Keratinocyte (primary cell): ENCODE data around the gene NBEAL2. TPM values are rescaled to one million over a fixed set of nuclear protein-coding genes. Genes with fewer than 3 reads are reported as not detected.

Source experiments
- DNase-seq: peaks from one replicate; pipeline ENCODE4 v3.0.0-alpha.2; 2011; ENCODE audit warnings: low read depth, missing footprints, low spot score
- FAIRE-seq: peaks from 2 replicates; lab custom pipeline; 2011; peaks lifted over from hg19 to GRCh38; lab: Jason Lieb, UNC
- H2AFZ ChIP-seq: 2 replicates; pipeline ENCODE4 v1.6.0; 2012; ENCODE audit warnings: low read length, control low read depth, inconsistent platforms; ENCODE audit not compliant: control insufficient read depth
- H3K27ac ChIP-seq: 2 replicates; pipeline ENCODE4 v1.5.1; 2011; ENCODE audit warnings: low read length; ENCODE audit not compliant: control insufficient read depth, insufficient read depth
- H3K27me3 ChIP-seq: 3 replicates; pipeline ENCODE4 v1.6.0; 2011; ENCODE audit warnings: low read length; ENCODE audit not compliant: control insufficient read depth, insufficient read depth; ENCODE audit errors: extremely low read depth
- H3K36me3 ChIP-seq, 2 experiments: 2 replicates in 1 of 2; 3 replicates in 1 of 2; pipeline ENCODE4 v1.5.1; 2011; ENCODE audit warnings: low read length in 2 of 2, mild to moderate bottlenecking in 1 of 2; ENCODE audit not compliant: control insufficient read depth in 2 of 2, insufficient read depth in 2 of 2; ENCODE audit errors: extremely low read depth in 1 of 2
- H3K4me1 ChIP-seq: 3 replicates; pipeline ENCODE4 v1.5.1; 2011; ENCODE audit warnings: low read length; ENCODE audit not compliant: control insufficient read depth, insufficient read depth; ENCODE audit errors: extremely low read depth
- H3K4me2 ChIP-seq: 3 replicates; pipeline ENCODE4 v1.6.0; 2011; ENCODE audit warnings: low read depth, low read length; ENCODE audit not compliant: control insufficient read depth, insufficient read depth; ENCODE audit errors: extremely low read depth
- H3K4me3 ChIP-seq, 3 experiments: fragments of 200-600 bp in 1 of 3; sonication (generic) in 1 of 3; 2 replicates in 2 of 3; 3 replicates in 1 of 3; pipeline ENCODE4 v1.5.1; 2011 to 2016; ENCODE audit warnings: low read length in 3 of 3, mild to moderate bottlenecking in 3 of 3, control low read depth in 2 of 3, inconsistent platforms in 1 of 3, low read depth in 1 of 3, mixed read lengths in 1 of 3, mixed run types in 1 of 3, moderate library complexity in 1 of 3; ENCODE audit not compliant: control insufficient read depth in 2 of 3, insufficient read depth in 2 of 3; ENCODE audit errors: extremely low read depth in 1 of 3
- H3K79me2 ChIP-seq: 2 replicates; pipeline ENCODE4 v1.6.0; 2012; ENCODE audit warnings: low read length; ENCODE audit not compliant: control insufficient read depth, insufficient read depth
- H3K9ac ChIP-seq: 3 replicates; pipeline ENCODE4 v1.6.0; 2011; ENCODE audit warnings: low read length; ENCODE audit not compliant: control insufficient read depth, insufficient read depth; ENCODE audit errors: extremely low read depth
- H3K9me1 ChIP-seq: 3 replicates; pipeline ENCODE4 v1.6.0; 2011; ENCODE audit warnings: low read length; ENCODE audit not compliant: control insufficient read depth, insufficient read depth; ENCODE audit errors: extremely low read depth
- H3K9me3 ChIP-seq: 2 replicates; pipeline ENCODE4 v1.5.1; 2012; ENCODE audit warnings: low read depth, low read length; ENCODE audit not compliant: control insufficient read depth
- H4K20me1 ChIP-seq: 3 replicates; pipeline ENCODE4 v1.6.0; 2011; ENCODE audit warnings: low read length; ENCODE audit not compliant: control insufficient read depth, insufficient read depth; ENCODE audit errors: extremely low read depth
- CTCF ChIP-seq, 3 experiments: IDR thresholded peaks in 1 of 3; conservative IDR thresholded peaks in 1 of 3; optimal IDR thresholded peaks in 1 of 3; 2 replicates in 2 of 3; 3 replicates in 1 of 3; pipeline versions ENCODE3 to v1.5.1; 2011; ENCODE audit warnings: low read length in 3 of 3, mild to moderate bottlenecking in 3 of 3, moderate library complexity in 2 of 3, control low read depth in 1 of 3, inconsistent platforms in 1 of 3; ENCODE audit not compliant: insufficient read depth in 2 of 3; ENCODE audit errors: extremely low read depth in 1 of 3
- EZH2 ChIP-seq: IDR thresholded peaks from one replicate; pipeline ENCODE4 v1.6.1; 2012; ENCODE audit warnings: inconsistent platforms, mild to moderate bottlenecking, low read length, moderate library complexity
- dilution Hi-C: fragments of 300-500 bp; cut with MboI; formaldehyde crosslinking; loops from one replicate; pipeline ENCODE4 v1.7.0; 2020; ENCODE audit warnings: low sequenced_read_pairs; ENCODE audit not compliant: extremely low pct_ligation_motif_present
- polyA plus RNA-seq, 5 experiments: library from polyadenylated mRNA; depleted of rRNA in 3 of 5; stranded (reverse) in 3 of 5; stranded (forward) in 1 of 5; unstranded in 1 of 5; fragments of >200 nt; gene quantifications; 1 replicate in 1 of 5; 2 replicates in 3 of 5; 3 replicates in 1 of 5; pipeline versions ENCODE4 v1.2.1 to v1.2.3, GENCODE V29; 2011 to 2012; ENCODE audit warnings: missing spikeins in 2 of 5, low read depth in 1 of 5, low replicate concordance in 1 of 5

Gene NBEAL2
- polyA plus RNA-seq, 1 donor (not counting 4 experiments of a cell fraction or from before 2014, with no cell fraction given): 22.8 TPM

DNA sequence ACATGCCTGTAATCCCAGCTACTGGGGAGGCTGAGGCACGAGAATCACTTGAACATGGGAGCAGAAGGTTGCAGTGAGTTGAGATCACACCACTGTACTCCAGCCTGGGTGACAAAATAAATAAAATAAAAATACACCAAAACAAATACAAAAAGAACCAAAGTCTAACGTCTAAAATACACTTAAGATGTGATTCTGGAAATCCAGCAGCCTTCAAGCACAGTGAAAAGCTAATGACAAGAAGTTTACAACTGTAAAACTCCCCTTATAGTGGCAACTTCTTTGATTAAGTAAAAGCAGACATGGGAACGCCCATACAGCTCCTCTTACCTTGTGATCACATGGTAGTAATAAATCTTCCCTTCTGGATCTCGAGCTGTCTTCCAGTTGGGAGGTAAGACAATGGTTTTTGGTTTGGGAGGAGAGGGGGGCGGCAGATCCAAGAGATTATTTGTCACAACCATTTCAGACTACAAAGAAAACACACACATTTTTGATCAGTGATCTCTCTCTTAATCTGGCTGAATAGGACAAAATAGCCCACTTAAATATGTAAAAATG lies 62.8 kb downstream of the NBEAL2 start:
- Histone ChIP-seq H3K79me2 (no peaks in the 10 kb centered on the region), H3K9me1 (no peaks in the 10 kb centered on the region), H3K4me2 (no peak overlapping the region), H3K27ac (no peak overlapping the region), H3K4me3 (no peak overlapping the region), H3K9me3 (no peaks in the 10 kb centered on the region), H3K36me3 (peaks cover 13 to 20% of the 10 kb centered on the region in 2 experiments), H2AFZ (no peak overlapping the region), H3K27me3 (no peaks in the 10 kb centered on the region), H3K9ac (no peak overlapping the region), H4K20me1 (no peaks in the 10 kb centered on the region), H3K4me1 (no peaks in the 10 kb centered on the region)
- dilution Hi-C loops: no loop called here
- no peak for TF ChIP-seq CTCF (optimal IDR thresholded peaks at IDR 0.05 in 1 of 3, IDR thresholded peaks at IDR 0.05 in 1 of 3, conservative IDR thresholded peaks at IDR 0.05 in 1 of 3; ENCODE audit: extremely low read depth in 1 of 3, insufficient read depth in 2 of 3, low read length in 3 of 3)
- no peak for TF ChIP-seq EZH2
- FAIRE-seq (no peak), DNase-seq (no peak)

DNA sequence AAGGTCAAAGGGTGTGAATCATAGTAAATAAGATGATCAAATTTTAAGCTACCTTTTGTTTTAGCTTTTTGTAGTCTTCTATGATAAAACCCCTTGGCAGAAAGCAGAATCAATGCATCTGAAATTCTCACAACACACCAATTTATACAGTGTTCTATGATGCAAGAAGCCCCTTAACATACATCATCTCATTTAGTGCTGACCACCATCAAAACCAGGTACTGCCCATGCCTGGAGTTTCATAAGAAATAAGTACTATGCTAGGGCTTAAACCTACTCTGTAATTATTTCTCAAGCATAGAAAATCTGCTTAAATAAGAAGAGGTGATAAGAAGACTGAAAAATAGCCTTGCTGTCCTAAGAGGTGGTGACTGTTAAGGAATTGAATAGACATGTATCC lies 67.6 kb downstream of the NBEAL2 start:
- H3K9me3 ChIP-seq: no peaks in the 10 kb centered on the region

More for the DNA sequence above, 67.6 kb downstream of the NBEAL2 start:
- H3K4me1 ChIP-seq: no peaks in the 10 kb centered on the region
- dilution Hi-C loops: no loop called here
- no peaks in the 10 kb centered on the region for H3K9me1 ChIP-seq
- no peaks in the 10 kb centered on the region for H4K20me1 ChIP-seq
- H3K9ac ChIP-seq: no peak overlapping the region
- H3K36me3 ChIP-seq: peaks cover 1 to 12% of the 10 kb centered on the region in 2 experiments
- no peak overlapping the region for H2AFZ ChIP-seq
- DNase-seq: no peak
- no peak for FAIRE-seq
- no peak for TF ChIP-seq EZH2
- no peak for TF ChIP-seq CTCF (optimal IDR thresholded peaks at IDR 0.05 in 1 of 3, IDR thresholded peaks at IDR 0.05 in 1 of 3, conservative IDR thresholded peaks at IDR 0.05 in 1 of 3; ENCODE audit: extremely low read depth in 1 of 3, insufficient read depth in 2 of 3, low read length in 3 of 3)
- no peak overlapping the region for H3K4me3 ChIP-seq
- H3K27me3 ChIP-seq: no peaks in the 10 kb centered on the region
- no peak overlapping the region for H3K27ac ChIP-seq
- no peak overlapping the region for H3K4me2 ChIP-seq
- peaks cover 12% of the 10 kb centered on the region for H3K79me2 ChIP-seq
